Measurements from ENCODE around the gene TMX3.

GRCh38 chr18:68739462-68739861 is 24.6 kb upstream of the TMX3 start:
- TF ChIP-seq EZH2phosphoT487 (IDR thresholded peaks at IDR 0.05; ENCODE audit: borderline replicate concordance, low read length) = no peak
- no peak for TF ChIP-seq CTCF (IDR thresholded peaks at IDR 0.05; ENCODE audit: low read depth, low read length, poor library complexity, severe bottlenecking)
